ENCODE measurements around the gene CRYGS.
"Not testable (repeated sequence)": the region's sequence is repeated elsewhere in the genome, so short reads cannot be mapped to it uniquely, and the experiment has no call there.

Gene CRYGS

GRCh38 chr3:186583831-186584230, 39.7 kb upstream of the CRYGS start:
- H3K9ac ChIP-seq, result no peak overlapping the region
- TF ChIP-seq Cebpa-rat (IDR thresholded peaks at IDR 0.05), result no peak
- no peaks in the 10 kb centered on the region for H3K27me3 ChIP-seq
- no peak overlapping the region for H3K4me3 ChIP-seq
- no peaks in the 10 kb centered on the region for H3K9me3 ChIP-seq (replicated peaks in 1 of 11)
- H4K20me1 ChIP-seq, result peaks cover 0 to 34% (median 4%) of the 10 kb centered on the region in 11 experiments; a peak in 7 of 22 replicates
- H3K36me3 ChIP-seq, result peaks cover 76 to 92% (median 86%) of the 10 kb centered on the region in 11 experiments
- 0 out of 20 replicates have a peak, but pooled peaks cover 0 to under 1% (median 0%) of the 10 kb centered on the region in 10 experiments for H3K4me1 ChIP-seq
- H3K4me2 ChIP-seq, result no peak overlapping the region
- H3K27ac ChIP-seq, result no peak overlapping the region

GRCh38 chr3:186582541-186582940, 38.4 kb upstream of the CRYGS start:
- Histone ChIP-seq H3K9ac (no peak overlapping the region), H4K20me1 (peaks cover 0 to 37% (median 4%) of the 10 kb centered on the region in 11 experiments; a peak in 7 of 22 replicates), H3K4me1 (peaks cover 0 to 13% (median 0%) of the 10 kb centered on the region in 10 experiments; a peak in 6 of 20 replicates), H3K9me3 (replicated peaks in 1 of 11) (no peaks in the 10 kb centered on the region), H3K27ac (no peak overlapping the region), H3K27me3 (no peaks in the 10 kb centered on the region), H3K36me3 (peaks cover 88 to 100% (median 98%) of the 10 kb centered on the region in 11 experiments), H3K4me2 (no peak overlapping the region), H3K4me3 (no peak overlapping the region)
- TF ChIP-seq Cebpa-rat (IDR thresholded peaks at IDR 0.05), result no peak

- Histone ChIP-seq H3K27ac (no peak overlapping the region), H4K20me1 (peaks cover 0 to 50% (median 14%) of the 10 kb centered on the region in 11 experiments; a peak in 11 of 22 replicates), H3K27me3 (no peaks in the 10 kb centered on the region), H3K4me2 (no peak overlapping the region), H3K9me3 (replicated peaks in 1 of 11) (no peaks in the 10 kb centered on the region), H3K4me3 (no peak overlapping the region), H3K4me1 (peaks cover 0 to 29% (median 0%) of the 10 kb centered on the region in 10 experiments; a peak in 6 of 20 replicates), H3K36me3 (peaks cover 93 to 100% (median 100%) of the 10 kb centered on the region in 11 experiments), H3K9ac (no peak overlapping the region)
- TF ChIP-seq Cebpa-rat (IDR thresholded peaks at IDR 0.05), result no peak
These were observed 36.6 kb upstream of the CRYGS start for GRCh38 chr3:186580785-186581184.

GRCh38 chr3:186577521-186577920, 33.3 kb upstream of the CRYGS start:
- H3K4me2 ChIP-seq, result peak overlapping the region in 3 of 11 experiments; percentile 14 to 76 (median 66); a peak in 4 of 22 replicates
- H3K27me3 ChIP-seq, result no peaks in the 10 kb centered on the region
- H4K20me1 ChIP-seq, result peaks cover 0 to 71% (median 26%) of the 10 kb centered on the region in 11 experiments; a peak in 11 of 22 replicates
- no peaks in the 10 kb centered on the region for H3K9me3 ChIP-seq (replicated peaks in 1 of 11)
- H3K4me1 ChIP-seq, result peaks cover 0 to 42% (median under 1%) of the 10 kb centered on the region in 10 experiments; a peak in 9 of 20 replicates
- no peak overlapping the region for H3K4me3 ChIP-seq
- H3K36me3 ChIP-seq, result peaks cover 93 to 100% (median 99%) of the 10 kb centered on the region in 11 experiments
- no peak for TF ChIP-seq Cebpa-rat (IDR thresholded peaks at IDR 0.05)
- H3K9ac ChIP-seq, result 0 out of 22 replicates have a peak overlapping the region, but pooled peaks of 1 of the 11 experiments have one; percentile 13
- H3K27ac ChIP-seq, result no peak overlapping the region

GRCh38 chr3:186571644-186572013, 27.4 kb upstream of the CRYGS start:
- H3K4me3 ChIP-seq, result peak overlapping the region; percentile 74 to 97 (median 86)
- H3K9ac ChIP-seq, result peak overlapping the region; percentile 82 to 96 (median 91)
- peaks cover 0 to 52% (median 24%) of the 10 kb centered on the region in 11 experiments; a peak in 12 of 22 replicates for H4K20me1 ChIP-seq
- peaks cover 34 to 61% (median 38%) of the 10 kb centered on the region in 10 experiments for H3K4me1 ChIP-seq
- H3K36me3 ChIP-seq, result peaks cover 44 to 48% (median 48%) of the 10 kb centered on the region in 11 experiments
- no peaks in the 10 kb centered on the region for H3K27me3 ChIP-seq
- H3K4me2 ChIP-seq, result peak overlapping the region; percentile 88 to 99 (median 96)
- no peaks in the 10 kb centered on the region for H3K9me3 ChIP-seq (replicated peaks in 1 of 11)
- peak overlapping the region in 9 of 11 experiments; percentile 81 to 96 (median 89); a peak in 12 of 22 replicates for H3K27ac ChIP-seq
- no peak for TF ChIP-seq Cebpa-rat (IDR thresholded peaks at IDR 0.05)

- peak overlapping the region; percentile 74 to 97 (median 86) for H3K4me3 ChIP-seq
- peaks cover 39 to 43% (median 43%) of the 10 kb centered on the region in 11 experiments for H3K36me3 ChIP-seq
- H3K27ac ChIP-seq, result peak overlapping the region; percentile 80 to 96 (median 89)
- no peaks in the 10 kb centered on the region for H3K9me3 ChIP-seq (replicated peaks in 1 of 11)
- no peak for TF ChIP-seq Cebpa-rat (IDR thresholded peaks at IDR 0.05)
- H3K27me3 ChIP-seq, result no peaks in the 10 kb centered on the region
- H3K4me1 ChIP-seq, result peaks cover 39 to 62% (median 43%) of the 10 kb centered on the region in 10 experiments
- peak overlapping the region; percentile 82 to 96 (median 91) for H3K9ac ChIP-seq
- H4K20me1 ChIP-seq, result peaks cover 0 to 46% (median 23%) of the 10 kb centered on the region in 11 experiments; a peak in 12 of 22 replicates
- peak overlapping the region; percentile 88 to 99 (median 96) for H3K4me2 ChIP-seq
These were observed 26.9 kb upstream of the CRYGS start for GRCh38 chr3:186570941-186571643.

GRCh38 chr3:186570096-186570940, 26.1 kb upstream of the CRYGS start, which contains the start of gene DNAJB11:
DNAJB11 (plus strand) TSS chr3:186570720; CDS start chr3:186570898, 178 bp downstream.
- Histone ChIP-seq H3K27ac (peak within 1 kb of the TSS; percentile 80 to 96 (median 89)), H3K36me3 (peaks cover 31 to 35% (median 35%) of the 10 kb centered on the region in 11 experiments), H3K4me3 (peak within 1 kb of the TSS; percentile 74 to 97 (median 86)), H3K27me3 (no peaks in the 10 kb centered on the region), H3K4me2 (peak within 1 kb of the TSS; percentile 93 to 99 (median 96)), H3K9ac (peak within 1 kb of the TSS; percentile 82 to 96 (median 91)), H4K20me1 (peaks cover 0 to 39% (median 15%) of the 10 kb centered on the region in 11 experiments; a peak in 12 of 22 replicates), H3K9me3 (replicated peaks in 1 of 11) (no peaks in the 10 kb centered on the region), H3K4me1 (peaks cover 41 to 70% (median 49%) of the 10 kb centered on the region in 10 experiments)
- TF ChIP-seq Cebpa-rat (IDR thresholded peaks at IDR 0.05), result peak in 3 of 11 experiments; percentile 31 to 47 (median 45); a peak in 5 of 22 replicates

GRCh38 chr3:186569779-186570095, 25.6 kb upstream of the CRYGS start:
- Histone ChIP-seq H3K4me3 (peak overlapping the region; percentile 74 to 97 (median 86)), H3K36me3 (peaks cover 25 to 29% (median 29%) of the 10 kb centered on the region in 11 experiments), H3K27me3 (no peaks in the 10 kb centered on the region), H3K9ac (peak overlapping the region; percentile 79 to 96 (median 85)), H3K9me3 (replicated peaks in 1 of 11) (no peaks in the 10 kb centered on the region), H3K27ac (peak overlapping the region; percentile 17 to 89 (median 75); a peak in 21 of 22 replicates), H4K20me1 (peaks cover 0 to 35% (median 13%) of the 10 kb centered on the region in 11 experiments; a peak in 10 of 22 replicates), H3K4me1 (peaks cover 41 to 74% (median 50%) of the 10 kb centered on the region in 10 experiments), H3K4me2 (peak overlapping the region; percentile 76 to 97 (median 94))
- no peak for TF ChIP-seq Cebpa-rat (IDR thresholded peaks at IDR 0.05)

- Histone ChIP-seq H3K36me3 (peaks cover 22 to 26% (median 25%) of the 10 kb centered on the region in 11 experiments), H4K20me1 (peaks cover 0 to 31% (median 12%) of the 10 kb centered on the region in 11 experiments; a peak in 10 of 22 replicates), H3K4me1 (peaks cover 41 to 70% (median 50%) of the 10 kb centered on the region in 10 experiments), H3K9ac (peak overlapping the region; percentile 79 to 96 (median 85)), H3K4me3 (peak overlapping the region; percentile 74 to 97 (median 86)), H3K4me2 (peak overlapping the region; percentile 76 to 97 (median 94)), H3K27ac (peak overlapping the region in 9 of 11 experiments; percentile 64 to 89 (median 75); a peak in 15 of 22 replicates)
- not testable (repeated sequence) for H3K27me3 ChIP-seq; H3K9me3 ChIP-seq (replicated peaks in 1 of 11)
These were observed 25.2 kb upstream of the CRYGS start for GRCh38 chr3:186569361-186569760.

Measured in BLaER1 treated with 17β-estradiol and CSF1 and Interleukin-3, amounts not matched to agents 10 nM and 100 nM (cell line).